ENCODE results near the gene ETV2.
"Not testable (repeated sequence)": the region's sequence is repeated elsewhere in the genome, so short reads cannot be mapped to it uniquely, and the experiment has no call there.

Gene ETV2

GRCh38 chr19:35661995-35662340 lies 20.4 kb downstream of the ETV2 start:
- DNase-seq, result no peak

- DNase-seq, result no peak
These were observed 22.4 kb downstream of the ETV2 start for GRCh38 chr19:35663981-35664380.

GRCh38 chr19:35665157-35665556 lies 23.6 kb downstream of the ETV2 start:
- no peak for DNase-seq

GRCh38 chr19:35665604-35666003 lies 24.1 kb downstream of the ETV2 start:
- DNase-seq, result no peak

- no peak for DNase-seq
These were observed 24.8 kb downstream of the ETV2 start, which contains the start of gene UPK1A for GRCh38 chr19:35666251-35666913. UPK1A (plus strand) TSS chr19:35666517; CDS start chr19:35666813, 296 bp downstream.

- no peak for DNase-seq
These were observed 28.0 kb downstream of the ETV2 start for GRCh38 chr19:35669566-35669965.

- no peak for DNase-seq
These were observed 28.4 kb downstream of the ETV2 start for GRCh38 chr19:35669974-35670373.

GRCh38 chr19:35670686-35671085 lies 29.1 kb downstream of the ETV2 start:
- no peak for DNase-seq

GRCh38 chr19:35671818-35672217 lies 30.3 kb downstream of the ETV2 start:
- DNase-seq, result no peak

GRCh38 chr19:35673121-35673804 lies 31.7 kb downstream of the ETV2 start:
- DNase-seq, result peak; percentile 70 to 77

- no peak for DNase-seq
These were observed 34.1 kb downstream of the ETV2 start for GRCh38 chr19:35675589-35676140.

- DNase-seq, result no peak
These were observed 48.3 kb downstream of the ETV2 start for GRCh38 chr19:35689836-35690235.

GRCh38 chr19:35691106-35691505 lies 49.6 kb downstream of the ETV2 start:
- not testable (repeated sequence) for DNase-seq

GRCh38 chr19:35692010-35692409 lies 50.5 kb downstream of the ETV2 start:
- no peak for DNase-seq

GRCh38 chr19:35693422-35693821 lies 51.9 kb downstream of the ETV2 start:
- DNase-seq, result no peak

- DNase-seq, result peak; percentile 94 to 96
These were observed 52.5 kb downstream of the ETV2 start for GRCh38 chr19:35693835-35694599.

All from activated T-cell treated with anti-CD3 and anti-CD28 coated beads, Interleukin-2, amount 50 U/mL, for 48 hours (primary cell).